PC-3 (cell line): ENCODE measurements around the gene TENM4. TPM values are rescaled to one million over a fixed set of nuclear protein-coding genes. Genes with fewer than 3 reads are reported as not detected.

Source experiments
- ATAC-seq: fragments of 200-7000 bp; cut with Tn5 transposase; 2 replicates; pipeline ENCODE4 v1.9.1; 2020; ENCODE audit warnings: mild to moderate bottlenecking, moderate library complexity
- BruUV-seq: library from RNA; stranded (reverse); fragments of 400-500 nt; replicated peaks from 2 replicates; lab custom pipeline; 2021; lab: Mats Ljungman, UMichigan
- CTCF ChIA-PET: fragments of 300-600 bp; sonication (Branson Sonifier 250); formaldehyde crosslinking; loops from one replicate; lab custom pipeline; 2022; ENCODE audit warnings: antibody characterized with exemption; lab: Charles Lee
- POLR2A ChIA-PET: fragments of 300-600 bp; sonication (Branson Sonifier 250); formaldehyde crosslinking; loops from one replicate; lab custom pipeline; 2022; ENCODE audit warnings: antibody characterized with exemption; ENCODE audit not compliant: unreplicated experiment; lab: Charles Lee
- DNase-seq: peaks from one replicate; pipeline ENCODE4 v3.0.0-alpha.2; 2015
- H2AFZ ChIP-seq: fragments of 300-600 bp; sonication (generic); 2 replicates; pipeline ENCODE4 v1.6.0; 2016; ENCODE audit warnings: antibody characterized with exemption, low read length
- H3F3A ChIP-seq: fragments of 300-600 bp; sonication (generic); one replicate; pipeline ENCODE4 v1.6.0; 2017; ENCODE audit warnings: antibody characterized with exemption, low read length, control low read depth, mild to moderate bottlenecking; ENCODE audit not compliant: unreplicated experiment
- H3K27ac ChIP-seq: fragments of 300-600 bp; sonication (generic); 2 replicates; pipeline ENCODE4 v1.5.1; 2016; ENCODE audit warnings: mild to moderate bottlenecking, low read length
- H3K27me3 ChIP-seq: fragments of 300-600 bp; sonication (generic); 2 replicates; pipeline ENCODE4 v1.6.1; 2016; ENCODE audit warnings: low read length, mixed read lengths
- H3K36me3 ChIP-seq: fragments of 300-600 bp; sonication (generic); 2 replicates; pipeline ENCODE4 v1.6.1; 2016; ENCODE audit warnings: low read depth, mixed run types, low read length, mixed read lengths
- H3K4me1 ChIP-seq: fragments of 300-600 bp; sonication (generic); 2 replicates; pipeline ENCODE4 v1.5.1; 2016; ENCODE audit warnings: low read length; ENCODE audit not compliant: insufficient read depth
- H3K4me2 ChIP-seq: fragments of 300-600 bp; sonication (generic); 2 replicates; pipeline ENCODE4 v1.6.0; 2016; ENCODE audit warnings: low read length
- H3K4me3 ChIP-seq: fragments of 300-600 bp; sonication (generic); 2 replicates; pipeline ENCODE4 v1.5.1; 2016; ENCODE audit warnings: mild to moderate bottlenecking, low read length, mixed read lengths
- H3K79me2 ChIP-seq: fragments of 300-600 bp; sonication (generic); 2 replicates; pipeline ENCODE4 v1.6.1; 2017; ENCODE audit warnings: low read length, mixed read lengths
- H3K9ac ChIP-seq: fragments of 300-600 bp; sonication (generic); 2 replicates; pipeline ENCODE4 v1.6.0; 2016; ENCODE audit warnings: mild to moderate bottlenecking, low read length
- H3K9me2 ChIP-seq: fragments of 300-600 bp; sonication (generic); replicated peaks from 2 replicates; pipeline ENCODE4 v1.6.1; 2016; ENCODE audit warnings: mixed run types, low read length, mixed read lengths
- H3K9me3 ChIP-seq: fragments of 300-600 bp; sonication (generic); 2 replicates; pipeline ENCODE4 v1.6.1; 2016; ENCODE audit warnings: low read length, mixed read lengths
- H4K20me1 ChIP-seq: fragments of 300-600 bp; sonication (generic); 2 replicates; pipeline ENCODE4 v1.6.1; 2016; ENCODE audit warnings: low read length, mixed read lengths
- CTCF ChIP-seq: fragments of 300-600 bp; sonication (generic); conservative IDR thresholded peaks from 2 replicates; pipeline ENCODE4 v1.5.1; 2017; ENCODE audit warnings: antibody characterized with exemption, low read depth, mild to moderate bottlenecking, low read length
- EZH2 ChIP-seq: fragments of 300-600 bp; sonication (generic); IDR thresholded peaks from one replicate; pipeline ENCODE4 v1.6.1; 2017; ENCODE audit warnings: antibody characterized with exemption, mild to moderate bottlenecking, low read length; ENCODE audit not compliant: unreplicated experiment
- EZH2phosphoT487 ChIP-seq: fragments of 300-600 bp; sonication (generic); IDR thresholded peaks from 2 replicates; pipeline ENCODE4 v1.6.1; 2018; ENCODE audit warnings: mild to moderate bottlenecking, antibody characterized with exemption, low read length, borderline replicate concordance
- intact Hi-C: fragments of 100-400 bp; cut with micrococcal nuclease; formaldehyde crosslinking; loops from 2 replicates; pipeline ENCODE4 v1.9.0; 2023
- total RNA-seq: library from RNA; depleted of rRNA; stranded (reverse); fragments of >200 nt; gene quantifications from 2 replicates; pipeline ENCODE4 v1.2.3, GENCODE V29; 2014

Gene TENM4
- total RNA-seq, 1 experiment from 2014 or later = 19.7 TPM

GRCh38 chr11:78916759-78917158, 524.1 kb downstream of the TENM4 start:
- H3K27me3 ChIP-seq = no peaks in the 10 kb centered on the region
- H3K9me3 ChIP-seq = no peaks in the 10 kb centered on the region
- no peak overlapping the region for H3K4me3 ChIP-seq
- no peaks in the 10 kb centered on the region for H3K36me3 ChIP-seq
- no peaks in the 10 kb centered on the region for H3K79me2 ChIP-seq
- POLR2A ChIA-PET = no interaction called here
- no peak overlapping the region for H2AFZ ChIP-seq
- no peak overlapping the region for H3K9ac ChIP-seq
- no peaks in the 10 kb centered on the region for H3F3A ChIP-seq
- BruUV-seq = no TSS peak
- intact Hi-C loops = no loop called here
- H3K4me1 ChIP-seq = no peaks in the 10 kb centered on the region
- H4K20me1 ChIP-seq = no peaks in the 10 kb centered on the region
- H3K4me2 ChIP-seq = no peak overlapping the region
- no peak overlapping the region for H3K27ac ChIP-seq
- ATAC-seq = no peak
- CTCF ChIA-PET = interaction anchor here (0.7 to 1.3 kb wide), 2 partner anchors 271 kb away, joined by 3 to 4 read pairs; no protein-coding TSS in a partner anchor
- no peaks in the 10 kb centered on the region for H3K9me2 ChIP-seq
- DNase-seq = peak; percentile 45
- TF ChIP-seq CTCF (peak; percentile 59), EZH2 (no peak)

GRCh38 chr11:78914503-78914902, 526.3 kb downstream of the TENM4 start:
- CTCF ChIA-PET = no interaction called here
- ATAC-seq (no peak), DNase-seq (no peak)
- H3K9me2 ChIP-seq = no peaks in the 10 kb centered on the region
- no peaks in the 10 kb centered on the region for H4K20me1 ChIP-seq
- no peak overlapping the region for H2AFZ ChIP-seq
- POLR2A ChIA-PET = no interaction called here
- no peak for TF ChIP-seq CTCF
- no peak for TF ChIP-seq EZH2
- TF ChIP-seq EZH2phosphoT487 = no peak
- H3K27me3 ChIP-seq = no peaks in the 10 kb centered on the region
- no peaks in the 10 kb centered on the region for H3K4me1 ChIP-seq
- intact Hi-C loops = no loop called here
- no peak overlapping the region for H3K9ac ChIP-seq
- no peaks in the 10 kb centered on the region for H3K79me2 ChIP-seq
- BruUV-seq = no TSS peak
- no peaks in the 10 kb centered on the region for H3F3A ChIP-seq
- no peak overlapping the region for H3K27ac ChIP-seq
- no peak overlapping the region for H3K4me3 ChIP-seq
- no peaks in the 10 kb centered on the region for H3K9me3 ChIP-seq
- no peaks in the 10 kb centered on the region for H3K36me3 ChIP-seq
- H3K4me2 ChIP-seq = no peak overlapping the region

GRCh38 chr11:78912778-78913177, 528.1 kb downstream of the TENM4 start:
- Histone ChIP-seq H4K20me1 (no peaks in the 10 kb centered on the region), H3K27me3 (no peaks in the 10 kb centered on the region), H3K27ac (no peak overlapping the region), H3K9me3 (no peaks in the 10 kb centered on the region), H3K79me2 (no peaks in the 10 kb centered on the region), H2AFZ (no peak overlapping the region), H3K36me3 (no peaks in the 10 kb centered on the region), H3F3A (peaks cover 5% of the 10 kb centered on the region), H3K9me2 (no peaks in the 10 kb centered on the region), H3K4me3 (no peak overlapping the region), H3K4me2 (no peak overlapping the region), H3K4me1 (peaks cover 12% of the 10 kb centered on the region), H3K9ac (no peak overlapping the region)
- ChIA-PET CTCF (interaction anchor here (0.9 kb wide), 1 partner anchor 49 kb away, joined by 3 read pairs; no protein-coding TSS in a partner anchor), POLR2A (no interaction called here)
- ATAC-seq (no peak), DNase-seq (no peak)
- TF ChIP-seq CTCF = no peak
- no peak for TF ChIP-seq EZH2phosphoT487
- TF ChIP-seq EZH2 = no peak
- intact Hi-C loops = no loop called here
- BruUV-seq = no TSS peak
